ENCODE measurements around the gene PITX2. TPM values are rescaled to one million over a fixed set of nuclear protein-coding genes. Genes with fewer than 3 reads are reported as not detected.
A peak's percentile ranks its signal among the peaks of the same experiment; 100 is the strongest.

Gene PITX2
- total RNA-seq, 1 donor from 2014 or later = not detected

GRCh38 chr4:110643096-110643495, 20.2 kb upstream of the PITX2 start:
- H3K27me3 Mint-ChIP-seq (ENCODE audit: insufficient read depth) = peaks cover 65% of the 10 kb centered on the region
- no peak overlapping the region for H3K4me3 Mint-ChIP-seq
- H3K36me3 Mint-ChIP-seq (ENCODE audit: low read depth) = peaks cover 2% of the 10 kb centered on the region
- no peak overlapping the region for H3K27ac Mint-ChIP-seq
- H3K9me3 Mint-ChIP-seq = peaks cover 7% of the 10 kb centered on the region
- DNase-seq (ENCODE audit: low spot score) = no peak
- intact Hi-C loops (cut with micrococcal nuclease) = loop anchor here (5.0 kb wide), 1 partner anchor 36 kb away; no protein-coding TSS in a partner anchor
- no peaks in the 10 kb centered on the region for H3K4me1 Mint-ChIP-seq (ENCODE audit: low read depth)

- Mint-ChIP-seq H3K36me3 (ENCODE audit: low read depth) (peaks cover 2% of the 10 kb centered on the region), H3K27me3 (ENCODE audit: insufficient read depth) (peaks cover 76% of the 10 kb centered on the region), H3K9me3 (peaks cover 7% of the 10 kb centered on the region), H3K27ac (no peak overlapping the region), H3K4me1 (ENCODE audit: low read depth) (no peaks in the 10 kb centered on the region), H3K4me3 (no peak overlapping the region)
- no peak for DNase-seq (ENCODE audit: low spot score)
- intact Hi-C loops (cut with micrococcal nuclease) = loop anchor here (5.0 kb wide), 1 partner anchor 34 kb away; no protein-coding TSS in a partner anchor
Observed at GRCh38 chr4:110641218-110641617, 18.3 kb upstream of the PITX2 start.

- Mint-ChIP-seq H3K4me1 (ENCODE audit: low read depth) (no peaks in the 10 kb centered on the region), H3K27me3 (ENCODE audit: insufficient read depth) (peaks cover 77% of the 10 kb centered on the region), H3K27ac (no peak overlapping the region), H3K9me3 (peaks cover 7% of the 10 kb centered on the region), H3K4me3 (no peak overlapping the region), H3K36me3 (ENCODE audit: low read depth) (peaks cover 2% of the 10 kb centered on the region)
- no peak for DNase-seq (ENCODE audit: low spot score)
- intact Hi-C loops (cut with micrococcal nuclease) = loop anchor here (5.0 kb wide), 1 partner anchor 33 kb away; no protein-coding TSS in a partner anchor
Observed at GRCh38 chr4:110640576-110640975, 17.7 kb upstream of the PITX2 start.

GRCh38 chr4:110639207-110640090, 16.6 kb upstream of the PITX2 start:
- intact Hi-C loops (cut with micrococcal nuclease) = loop anchor here (5.0 kb wide), 1 partner anchor 32 kb away; no protein-coding TSS in a partner anchor
- no peak for DNase-seq (ENCODE audit: low spot score)
- Mint-ChIP-seq H3K27ac (no peak overlapping the region), H3K36me3 (ENCODE audit: low read depth) (peaks cover 4% of the 10 kb centered on the region), H3K4me3 (no peak overlapping the region), H3K9me3 (peaks cover 10% of the 10 kb centered on the region), H3K4me1 (ENCODE audit: low read depth) (no peaks in the 10 kb centered on the region), H3K27me3 (ENCODE audit: insufficient read depth) (peaks cover 84% of the 10 kb centered on the region)

GRCh38 chr4:110638089-110638746, 15.3 kb upstream of the PITX2 start:
- no peak for DNase-seq (ENCODE audit: low spot score)
- no peak overlapping the region for H3K4me3 Mint-ChIP-seq
- H3K27me3 Mint-ChIP-seq (ENCODE audit: insufficient read depth) = peaks cover 87% of the 10 kb centered on the region
- H3K9me3 Mint-ChIP-seq = peaks cover 10% of the 10 kb centered on the region
- intact Hi-C loops (cut with micrococcal nuclease) = loop anchor here (1.0 kb wide), 1 partner anchor 22 kb away; no protein-coding TSS in a partner anchor
- no peak overlapping the region for H3K27ac Mint-ChIP-seq
- H3K4me1 Mint-ChIP-seq (ENCODE audit: low read depth) = no peaks in the 10 kb centered on the region
- peaks cover 4% of the 10 kb centered on the region for H3K36me3 Mint-ChIP-seq (ENCODE audit: low read depth)

GRCh38 chr4:110637408-110638088, 14.7 kb upstream of the PITX2 start:
- intact Hi-C loops (cut with micrococcal nuclease) = loop anchor here (1.0 kb wide), 1 partner anchor 21 kb away; no protein-coding TSS in a partner anchor

GRCh38 chr4:110636680-110637407, 14.0 kb upstream of the PITX2 start:
- intact Hi-C loops (cut with micrococcal nuclease) = no loop called here
- Mint-ChIP-seq H3K27ac (no peak overlapping the region), H3K27me3 (ENCODE audit: insufficient read depth) (peaks cover 89% of the 10 kb centered on the region), H3K4me3 (no peak overlapping the region), H3K9me3 (peaks cover 10% of the 10 kb centered on the region), H3K4me1 (ENCODE audit: low read depth) (no peaks in the 10 kb centered on the region), H3K36me3 (ENCODE audit: low read depth) (peaks cover 4% of the 10 kb centered on the region)
- no peak for DNase-seq (ENCODE audit: low spot score)

More at GRCh38 chr4:110637408-110638088, 14.7 kb upstream of the PITX2 start:
- Mint-ChIP-seq H3K4me3 (no peak overlapping the region), H3K4me1 (ENCODE audit: low read depth) (no peaks in the 10 kb centered on the region), H3K27ac (peak overlapping the region; percentile 13), H3K9me3 (peaks cover 10% of the 10 kb centered on the region), H3K36me3 (ENCODE audit: low read depth) (peaks cover 4% of the 10 kb centered on the region), H3K27me3 (ENCODE audit: insufficient read depth) (peaks cover 89% of the 10 kb centered on the region)
- DNase-seq (ENCODE audit: low spot score) = no peak

GRCh38 chr4:110636171-110636679, 13.3 kb upstream of the PITX2 start:
- no peak for DNase-seq (ENCODE audit: low spot score)
- intact Hi-C loops (cut with micrococcal nuclease) = no loop called here
- peaks cover 10% of the 10 kb centered on the region for H3K9me3 Mint-ChIP-seq
- peaks cover 4% of the 10 kb centered on the region for H3K36me3 Mint-ChIP-seq (ENCODE audit: low read depth)
- no peak overlapping the region for H3K4me3 Mint-ChIP-seq
- peaks cover 89% of the 10 kb centered on the region for H3K27me3 Mint-ChIP-seq (ENCODE audit: insufficient read depth)
- H3K27ac Mint-ChIP-seq = no peak overlapping the region
- H3K4me1 Mint-ChIP-seq (ENCODE audit: low read depth) = no peaks in the 10 kb centered on the region

GRCh38 chr4:110635163-110635865, 12.4 kb upstream of the PITX2 start:
- no peak for DNase-seq (ENCODE audit: low spot score)
- Mint-ChIP-seq H3K27me3 (ENCODE audit: insufficient read depth) (peaks cover 88% of the 10 kb centered on the region), H3K27ac (no peak overlapping the region), H3K36me3 (ENCODE audit: low read depth) (peaks cover 4% of the 10 kb centered on the region), H3K4me3 (no peak overlapping the region), H3K4me1 (ENCODE audit: low read depth) (peaks cover 5% of the 10 kb centered on the region), H3K9me3 (peaks cover 3% of the 10 kb centered on the region)
- intact Hi-C loops (cut with micrococcal nuclease) = no loop called here

GRCh38 chr4:110634350-110635162, 11.7 kb upstream of the PITX2 start:
- Mint-ChIP-seq H3K27ac (peak overlapping the region; percentile 7), H3K9me3 (peaks cover 7% of the 10 kb centered on the region), H3K4me3 (no peak overlapping the region), H3K27me3 (ENCODE audit: insufficient read depth) (peaks cover 85% of the 10 kb centered on the region), H3K4me1 (ENCODE audit: low read depth) (peaks cover 5% of the 10 kb centered on the region), H3K36me3 (ENCODE audit: low read depth) (peaks cover 4% of the 10 kb centered on the region)
- no peak for DNase-seq (ENCODE audit: low spot score)
- intact Hi-C loops (cut with micrococcal nuclease) = loop anchor here (5.0 kb wide), 1 partner anchor 998 kb away; no protein-coding TSS in a partner anchor

Measured in activated T-helper 1 cell treated with anti-CD3 and anti-CD28 coated beads, Interleukin-12 subunit alpha, Interleukin-12 subunit beta, Interleukin-2, Interleukin-4 antibody, amounts not matched to agents 30 ng/mL and 10 ng/mL and 1 ng/mL, durations not matched to agents 14 hours and 24 hours and 36 hours (primary cell).